ENCODE data around the gene PHETA2.

DNA sequence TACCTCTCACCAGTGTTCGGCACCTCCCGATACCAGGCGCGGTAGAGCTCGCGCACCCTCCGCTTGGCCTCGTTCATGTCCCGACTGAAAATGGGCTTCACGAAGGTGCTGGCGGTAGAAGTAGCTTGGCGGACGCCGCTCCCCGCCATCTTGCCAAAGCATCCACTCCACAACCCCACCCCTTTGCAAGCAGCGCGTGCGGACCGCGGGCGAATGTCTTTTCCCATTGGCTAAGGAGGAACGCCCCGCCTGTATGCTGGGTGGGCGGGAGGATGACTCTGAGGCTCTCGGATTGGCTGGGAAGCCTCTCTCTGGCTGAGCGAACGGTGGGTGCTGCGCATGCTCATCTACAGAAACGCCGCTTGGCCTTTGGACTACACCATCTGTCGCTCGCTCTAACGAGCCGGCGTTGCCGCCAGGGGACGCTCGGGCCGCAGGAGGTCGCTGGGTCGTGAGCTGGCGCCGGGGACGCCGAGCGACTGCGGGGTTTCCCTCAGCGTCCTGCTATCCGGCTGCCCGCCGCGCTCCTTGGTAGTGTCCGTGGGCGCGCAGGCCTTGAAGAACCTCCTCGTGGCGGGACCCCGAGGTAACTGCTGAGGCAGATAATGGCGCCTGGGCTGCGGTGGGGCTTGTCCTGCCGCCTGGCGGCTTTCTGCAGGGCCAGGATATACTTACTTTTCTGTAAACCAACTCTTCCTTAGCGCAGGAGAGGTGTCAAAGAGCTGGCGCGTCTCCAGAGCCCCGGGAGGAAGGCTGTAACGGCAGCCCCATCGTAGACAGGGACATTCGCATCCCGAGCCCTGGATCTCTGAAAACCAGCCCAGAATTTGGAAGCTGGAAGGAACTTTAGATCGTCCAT, 16.8 kb downstream of the PHETA2 start, which contains the start of gene NDUFA6:
- TF ChIP-seq, protein P1, sequence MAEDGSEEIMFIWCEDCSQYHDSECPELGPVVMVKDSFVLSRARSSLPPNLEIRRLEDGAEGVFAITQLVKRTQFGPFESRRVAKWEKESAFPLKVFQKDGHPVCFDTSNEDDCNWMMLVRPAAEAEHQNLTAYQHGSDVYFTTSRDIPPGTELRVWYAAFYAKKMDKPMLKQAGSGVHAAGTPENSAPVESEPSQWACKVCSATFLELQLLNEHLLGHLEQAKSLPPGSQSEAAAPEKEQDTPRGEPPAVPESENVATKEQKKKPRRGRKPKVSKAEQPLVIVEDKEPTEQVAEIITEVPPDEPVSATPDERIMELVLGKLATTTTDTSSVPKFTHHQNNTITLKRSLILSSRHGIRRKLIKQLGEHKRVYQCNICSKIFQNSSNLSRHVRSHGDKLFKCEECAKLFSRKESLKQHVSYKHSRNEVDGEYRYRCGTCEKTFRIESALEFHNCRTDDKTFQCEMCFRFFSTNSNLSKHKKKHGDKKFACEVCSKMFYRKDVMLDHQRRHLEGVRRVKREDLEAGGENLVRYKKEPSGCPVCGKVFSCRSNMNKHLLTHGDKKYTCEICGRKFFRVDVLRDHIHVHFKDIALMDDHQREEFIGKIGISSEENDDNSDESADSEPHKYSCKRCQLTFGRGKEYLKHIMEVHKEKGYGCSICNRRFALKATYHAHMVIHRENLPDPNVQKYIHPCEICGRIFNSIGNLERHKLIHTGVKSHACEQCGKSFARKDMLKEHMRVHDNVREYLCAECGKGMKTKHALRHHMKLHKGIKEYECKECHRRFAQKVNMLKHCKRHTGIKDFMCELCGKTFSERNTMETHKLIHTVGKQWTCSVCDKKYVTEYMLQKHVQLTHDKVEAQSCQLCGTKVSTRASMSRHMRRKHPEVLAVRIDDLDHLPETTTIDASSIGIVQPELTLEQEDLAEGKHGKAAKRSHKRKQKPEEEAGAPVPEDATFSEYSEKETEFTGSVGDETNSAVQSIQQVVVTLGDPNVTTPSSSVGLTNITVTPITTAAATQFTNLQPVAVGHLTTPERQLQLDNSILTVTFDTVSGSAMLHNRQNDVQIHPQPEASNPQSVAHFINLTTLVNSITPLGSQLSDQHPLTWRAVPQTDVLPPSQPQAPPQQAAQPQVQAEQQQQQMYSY (CRISPR knock-in tag; IDR thresholded peaks at IDR 0.05): no peak
- TF ChIP-seq CREM (CRISPR knock-in tag; IDR thresholded peaks at IDR 0.05) (peak; percentile 8), KAT7 (CRISPR knock-in tag; IDR thresholded peaks at IDR 0.05; ENCODE audit: borderline replicate concordance) (no peak), NR2C2 (CRISPR knock-in tag; IDR thresholded peaks at IDR 0.05) (no peak), MLX (CRISPR knock-in tag; IDR thresholded peaks at IDR 0.05) (no peak), HMGXB4 (CRISPR knock-in tag; IDR thresholded peaks at IDR 0.05) (peak; percentile 99), FOXP1 (CRISPR knock-in tag; IDR thresholded peaks at IDR 0.05; ENCODE audit: borderline replicate concordance) (peak; percentile 96), CREB1 (CRISPR knock-in tag; IDR thresholded peaks at IDR 0.05) (no peak), SMAD4 (CRISPR knock-in tag; IDR thresholded peaks at IDR 0.05) (peak; percentile 13; the same call in 1 of the 2 replicates), NR3C1 (CRISPR knock-in tag; conservative IDR thresholded peaks at IDR 0.05; ENCODE audit: low read depth) (no peak), ZNF263 (CRISPR knock-in tag; IDR thresholded peaks at IDR 0.05; ENCODE audit: low read depth) (no peak)
- TF ChIP-seq, protein P2, sequence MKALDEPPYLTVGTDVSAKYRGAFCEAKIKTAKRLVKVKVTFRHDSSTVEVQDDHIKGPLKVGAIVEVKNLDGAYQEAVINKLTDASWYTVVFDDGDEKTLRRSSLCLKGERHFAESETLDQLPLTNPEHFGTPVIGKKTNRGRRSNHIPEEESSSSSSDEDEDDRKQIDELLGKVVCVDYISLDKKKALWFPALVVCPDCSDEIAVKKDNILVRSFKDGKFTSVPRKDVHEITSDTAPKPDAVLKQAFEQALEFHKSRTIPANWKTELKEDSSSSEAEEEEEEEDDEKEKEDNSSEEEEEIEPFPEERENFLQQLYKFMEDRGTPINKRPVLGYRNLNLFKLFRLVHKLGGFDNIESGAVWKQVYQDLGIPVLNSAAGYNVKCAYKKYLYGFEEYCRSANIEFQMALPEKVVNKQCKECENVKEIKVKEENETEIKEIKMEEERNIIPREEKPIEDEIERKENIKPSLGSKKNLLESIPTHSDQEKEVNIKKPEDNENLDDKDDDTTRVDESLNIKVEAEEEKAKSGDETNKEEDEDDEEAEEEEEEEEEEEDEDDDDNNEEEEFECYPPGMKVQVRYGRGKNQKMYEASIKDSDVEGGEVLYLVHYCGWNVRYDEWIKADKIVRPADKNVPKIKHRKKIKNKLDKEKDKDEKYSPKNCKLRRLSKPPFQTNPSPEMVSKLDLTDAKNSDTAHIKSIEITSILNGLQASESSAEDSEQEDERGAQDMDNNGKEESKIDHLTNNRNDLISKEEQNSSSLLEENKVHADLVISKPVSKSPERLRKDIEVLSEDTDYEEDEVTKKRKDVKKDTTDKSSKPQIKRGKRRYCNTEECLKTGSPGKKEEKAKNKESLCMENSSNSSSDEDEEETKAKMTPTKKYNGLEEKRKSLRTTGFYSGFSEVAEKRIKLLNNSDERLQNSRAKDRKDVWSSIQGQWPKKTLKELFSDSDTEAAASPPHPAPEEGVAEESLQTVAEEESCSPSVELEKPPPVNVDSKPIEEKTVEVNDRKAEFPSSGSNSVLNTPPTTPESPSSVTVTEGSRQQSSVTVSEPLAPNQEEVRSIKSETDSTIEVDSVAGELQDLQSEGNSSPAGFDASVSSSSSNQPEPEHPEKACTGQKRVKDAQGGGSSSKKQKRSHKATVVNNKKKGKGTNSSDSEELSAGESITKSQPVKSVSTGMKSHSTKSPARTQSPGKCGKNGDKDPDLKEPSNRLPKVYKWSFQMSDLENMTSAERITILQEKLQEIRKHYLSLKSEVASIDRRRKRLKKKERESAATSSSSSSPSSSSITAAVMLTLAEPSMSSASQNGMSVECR (CRISPR knock-in tag; IDR thresholded peaks at IDR 0.05; ENCODE audit: borderline replicate concordance): peak; percentile 87
- TF ChIP-seq, protein P3, sequence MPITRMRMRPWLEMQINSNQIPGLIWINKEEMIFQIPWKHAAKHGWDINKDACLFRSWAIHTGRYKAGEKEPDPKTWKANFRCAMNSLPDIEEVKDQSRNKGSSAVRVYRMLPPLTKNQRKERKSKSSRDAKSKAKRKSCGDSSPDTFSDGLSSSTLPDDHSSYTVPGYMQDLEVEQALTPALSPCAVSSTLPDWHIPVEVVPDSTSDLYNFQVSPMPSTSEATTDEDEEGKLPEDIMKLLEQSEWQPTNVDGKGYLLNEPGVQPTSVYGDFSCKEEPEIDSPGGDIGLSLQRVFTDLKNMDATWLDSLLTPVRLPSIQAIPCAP (CRISPR knock-in tag; IDR thresholded peaks at IDR 0.05): no peak
- TF ChIP-seq, protein P4, sequence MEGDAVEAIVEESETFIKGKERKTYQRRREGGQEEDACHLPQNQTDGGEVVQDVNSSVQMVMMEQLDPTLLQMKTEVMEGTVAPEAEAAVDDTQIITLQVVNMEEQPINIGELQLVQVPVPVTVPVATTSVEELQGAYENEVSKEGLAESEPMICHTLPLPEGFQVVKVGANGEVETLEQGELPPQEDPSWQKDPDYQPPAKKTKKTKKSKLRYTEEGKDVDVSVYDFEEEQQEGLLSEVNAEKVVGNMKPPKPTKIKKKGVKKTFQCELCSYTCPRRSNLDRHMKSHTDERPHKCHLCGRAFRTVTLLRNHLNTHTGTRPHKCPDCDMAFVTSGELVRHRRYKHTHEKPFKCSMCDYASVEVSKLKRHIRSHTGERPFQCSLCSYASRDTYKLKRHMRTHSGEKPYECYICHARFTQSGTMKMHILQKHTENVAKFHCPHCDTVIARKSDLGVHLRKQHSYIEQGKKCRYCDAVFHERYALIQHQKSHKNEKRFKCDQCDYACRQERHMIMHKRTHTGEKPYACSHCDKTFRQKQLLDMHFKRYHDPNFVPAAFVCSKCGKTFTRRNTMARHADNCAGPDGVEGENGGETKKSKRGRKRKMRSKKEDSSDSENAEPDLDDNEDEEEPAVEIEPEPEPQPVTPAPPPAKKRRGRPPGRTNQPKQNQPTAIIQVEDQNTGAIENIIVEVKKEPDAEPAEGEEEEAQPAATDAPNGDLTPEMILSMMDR (IDR thresholded peaks at IDR 0.05): peak; percentile 58; the same call in 1 of the 2 replicates

Measured in WTC11 (cell line).